Vagina (tissue), 2 donors: ENCODE results near the gene STK32B.

Source experiments
- CTCF ChIP-seq, 3 experiments: fragments of 450-650 bp in 2 of 3; fragments of 200-600 bp in 1 of 3; sonication (generic) in 1 of 3; IDR thresholded peaks; one replicate each; pipeline ENCODE4 v1.5.1; 2017 to 2019; ENCODE audit warnings: antibody characterized with exemption in 3 of 3, mild to moderate bottlenecking in 2 of 3, moderate library complexity in 2 of 3
- POLR2A ChIP-seq, 2 donors: fragments of 450-650 bp; IDR thresholded peaks; one replicate each; pipeline ENCODE4 v1.6.1; 2017; ENCODE audit warnings: antibody characterized with exemption in 2 of 2, mild to moderate bottlenecking in 2 of 2, moderate library complexity in 2 of 2

- TF ChIP-seq CTCF (IDR thresholded peaks at IDR 0.05), result no peak
- TF ChIP-seq POLR2A (IDR thresholded peaks at IDR 0.05), result no peak
Measured at GRCh38 chr4:5222951-5223350, 171.7 kb downstream of the STK32B start.
